Activated naive CD4-positive, alpha-beta T cell treated with anti-CD3 and anti-CD28 coated beads, Interleukin-2, amount 50 U/mL, for 72 hours (primary cell): ENCODE results near the gene CYP26A1. TPM values are rescaled to one million over a fixed set of nuclear protein-coding genes. Genes with fewer than 3 reads are reported as not detected.

ENCODE experiments used
- ATAC-seq, 2 donors: fragments of 150-1000 bp; cut with Tn5 transposase; 2 replicates each; pipeline ENCODE4 v1.10.0; 2021; ENCODE audit warnings: mild to moderate bottlenecking in 2 of 2, moderate library complexity in 2 of 2
- DNase-seq, 2 donors: peaks; one replicate each; pipeline ENCODE4 v3.0.0; 2021 to 2022; ENCODE audit warnings: low spot score in 2 of 2
- H3K27ac Mint-ChIP-seq, 2 donors: one replicate each; pipeline ENCODE4 v1.8.0; 2022; ENCODE audit warnings: mild to moderate bottlenecking in 2 of 2, mixed read lengths in 2 of 2
- H3K36me3 Mint-ChIP-seq, 2 donors: one replicate each; pipeline ENCODE4 v1.8.0; 2022; ENCODE audit warnings: mixed read lengths in 2 of 2
- H3K9me3 Mint-ChIP-seq, 2 donors: one replicate each; pipeline ENCODE4 v1.8.0; 2022; ENCODE audit warnings: mixed read lengths in 2 of 2
- total RNA-seq, 2 donors: library from RNA; stranded (reverse); gene quantifications; one replicate each; pipeline ENCODE4 v1.2.3, GENCODE V29; 2022

The CYP26A1 gene
- total RNA-seq, 2 donors from 2014 or later, result 0.43 TPM; not detected in 1

DNA sequence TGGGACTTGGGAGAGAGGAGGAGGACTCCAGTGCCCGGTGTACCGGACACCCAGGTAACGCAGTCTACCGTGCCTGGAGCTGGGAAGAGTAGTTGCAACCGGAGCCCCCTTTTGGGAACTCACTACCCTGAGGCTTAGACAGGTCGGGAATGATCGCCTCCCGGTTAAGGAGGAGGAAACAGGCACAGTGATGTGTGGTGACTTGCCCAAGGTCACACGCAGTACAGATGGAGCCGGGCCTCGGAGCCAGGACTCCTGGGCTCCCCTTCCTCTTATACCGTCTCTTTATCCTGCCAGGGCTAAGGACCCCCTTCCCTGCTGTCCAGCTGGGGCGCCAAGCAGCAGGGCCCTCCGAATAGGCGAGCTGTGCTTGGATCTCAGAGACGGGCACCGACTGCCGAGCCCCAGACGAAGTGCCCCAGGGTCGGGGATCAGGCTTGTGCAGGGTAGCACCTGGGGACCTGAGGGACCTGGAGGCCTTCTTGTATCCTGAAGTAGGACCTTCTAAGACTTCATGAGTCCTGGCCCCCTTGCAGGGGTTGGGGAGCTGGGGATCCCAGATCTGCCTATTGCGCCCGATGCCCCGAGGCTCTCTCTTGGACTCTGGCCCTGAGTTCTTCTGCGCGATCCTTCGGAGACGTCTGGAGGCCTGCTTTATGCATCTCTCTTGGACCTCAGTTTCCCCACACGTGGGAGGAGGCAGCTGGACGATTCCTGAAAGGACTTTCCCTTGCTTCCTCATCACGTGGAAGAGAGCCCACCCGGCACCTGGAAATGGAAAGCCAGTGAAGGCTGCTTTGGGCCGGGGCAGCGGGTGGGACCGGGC lies 767 bp upstream of the CYP26A1 start:
- DNase-seq, result peak in 1 of 2 donors; percentile 42
- Mint-ChIP-seq H3K9me3 (no peaks in the 10 kb centered on the region), H3K27ac (no peak overlapping the region), H3K36me3 (peaks cover 4 to 9% of the 10 kb centered on the region in 2 donors)
- ATAC-seq, result peak in 1 of 2 donors; percentile 28

DNA sequence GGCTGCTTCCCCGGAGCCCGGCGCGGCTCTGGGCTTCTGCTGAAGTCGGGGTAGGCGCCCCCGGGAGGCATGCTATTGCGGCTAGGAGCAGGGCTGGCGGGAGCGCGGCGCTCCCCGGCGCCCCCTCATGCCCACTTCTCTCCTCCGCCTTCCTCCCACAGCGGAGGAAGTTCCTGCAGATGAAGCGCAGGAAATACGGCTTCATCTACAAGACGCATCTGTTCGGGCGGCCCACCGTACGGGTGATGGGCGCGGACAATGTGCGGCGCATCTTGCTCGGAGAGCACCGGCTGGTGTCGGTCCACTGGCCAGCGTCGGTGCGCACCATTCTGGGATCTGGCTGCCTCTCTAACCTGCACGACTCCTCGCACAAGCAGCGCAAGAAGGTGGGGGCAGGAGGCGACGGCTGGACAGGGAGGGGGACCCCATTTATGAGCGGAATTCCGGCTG lies 479 bp downstream of the CYP26A1 start:
- DNase-seq (no peak), ATAC-seq (peak in 1 of 2 donors; percentile 2)
- Mint-ChIP-seq H3K36me3 (peaks cover 4 to 9% of the 10 kb centered on the region in 2 donors), H3K9me3 (no peaks in the 10 kb centered on the region), H3K27ac (no peak overlapping the region)

DNA sequence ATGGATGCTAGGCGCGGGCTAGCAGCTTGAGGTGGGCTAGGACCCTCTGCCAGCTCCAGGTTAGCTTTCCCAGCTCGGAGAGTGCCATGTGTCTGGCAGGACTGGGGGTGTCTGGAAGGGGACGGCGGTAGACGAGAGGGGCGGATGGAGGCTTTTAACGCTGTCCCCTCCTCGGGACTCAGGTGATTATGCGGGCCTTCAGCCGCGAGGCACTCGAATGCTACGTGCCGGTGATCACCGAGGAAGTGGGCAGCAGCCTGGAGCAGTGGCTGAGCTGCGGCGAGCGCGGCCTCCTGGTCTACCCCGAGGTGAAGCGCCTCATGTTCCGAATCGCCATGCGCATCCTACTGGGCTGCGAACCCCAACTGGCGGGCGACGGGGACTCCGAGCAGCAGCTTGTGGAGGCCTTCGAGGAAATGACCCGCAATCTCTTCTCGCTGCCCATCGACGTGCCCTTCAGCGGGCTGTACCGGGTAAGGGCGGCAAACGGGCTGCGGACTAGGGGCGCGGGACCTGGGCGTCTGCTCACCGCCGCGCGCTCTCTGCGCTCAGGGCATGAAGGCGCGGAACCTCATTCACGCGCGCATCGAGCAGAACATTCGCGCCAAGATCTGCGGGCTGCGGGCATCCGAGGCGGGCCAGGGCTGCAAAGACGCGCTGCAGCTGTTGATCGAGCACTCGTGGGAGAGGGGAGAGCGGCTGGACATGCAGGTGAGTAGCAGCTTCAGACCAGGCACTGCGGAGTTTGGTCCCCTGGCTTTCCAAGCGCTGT lies 1.1 kb downstream of the CYP26A1 start:
- Mint-ChIP-seq H3K36me3 (peaks cover 4 to 9% of the 10 kb centered on the region in 2 donors), H3K27ac (no peak overlapping the region), H3K9me3 (no peaks in the 10 kb centered on the region)
- DNase-seq (no peak), ATAC-seq (no peak)

DNA sequence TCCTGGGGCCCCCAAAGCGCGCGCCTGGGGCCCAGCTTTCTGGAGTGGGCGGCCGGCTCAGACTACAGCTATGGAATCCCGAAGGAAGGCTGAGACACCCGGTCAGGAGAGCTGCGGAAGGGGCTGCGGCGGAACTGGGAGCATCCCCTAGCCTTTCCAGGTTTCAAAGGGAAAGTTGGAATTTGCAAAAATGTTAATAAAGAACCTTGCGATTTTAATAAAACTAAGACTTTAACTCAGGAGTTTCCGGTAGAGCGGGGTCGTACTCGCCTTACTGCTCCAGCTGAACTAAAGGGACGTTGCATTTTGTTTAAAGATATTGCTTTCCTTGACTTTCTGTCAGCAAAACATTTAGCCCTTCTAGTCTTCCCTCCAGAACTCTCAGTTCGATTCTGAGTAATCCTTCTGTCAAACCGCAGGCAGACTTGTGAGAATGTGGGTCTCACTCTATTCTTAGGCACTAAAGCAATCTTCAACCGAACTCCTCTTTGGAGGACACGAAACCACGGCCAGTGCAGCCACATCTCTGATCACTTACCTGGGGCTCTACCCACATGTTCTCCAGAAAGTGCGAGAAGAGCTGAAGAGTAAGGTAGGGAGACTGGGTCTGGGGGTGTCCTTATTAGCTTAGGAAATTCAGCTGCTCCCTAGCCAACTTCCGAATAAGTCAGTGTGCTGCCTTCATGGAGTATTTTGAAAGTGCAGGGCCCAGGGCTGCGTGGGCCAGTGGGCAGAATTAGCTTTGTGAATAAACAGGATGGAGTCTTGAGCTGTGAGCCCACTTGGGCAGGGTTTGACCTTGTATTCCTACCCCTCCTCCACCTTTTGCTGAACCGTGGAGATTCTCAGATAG lies 1.9 kb downstream of the CYP26A1 start:
- H3K27ac Mint-ChIP-seq, result no peak overlapping the region
- peak; percentile 63 for ATAC-seq
- no peak for DNase-seq
- H3K36me3 Mint-ChIP-seq, result peaks cover 4 to 9% of the 10 kb centered on the region in 2 donors
- no peaks in the 10 kb centered on the region for H3K9me3 Mint-ChIP-seq

DNA sequence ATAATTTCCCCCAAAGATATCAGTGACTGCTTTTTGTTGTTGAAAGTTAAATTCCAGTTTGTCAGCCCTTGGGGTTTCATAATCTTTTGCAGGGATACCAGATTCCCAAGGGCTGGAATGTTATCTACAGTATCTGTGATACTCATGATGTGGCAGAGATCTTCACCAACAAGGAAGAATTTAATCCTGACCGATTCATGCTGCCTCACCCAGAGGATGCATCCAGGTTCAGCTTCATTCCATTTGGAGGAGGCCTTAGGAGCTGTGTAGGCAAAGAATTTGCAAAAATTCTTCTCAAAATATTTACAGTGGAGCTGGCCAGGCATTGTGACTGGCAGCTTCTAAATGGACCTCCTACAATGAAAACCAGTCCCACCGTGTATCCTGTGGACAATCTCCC lies 3.2 kb downstream of the CYP26A1 start:
- Mint-ChIP-seq H3K9me3 (no peaks in the 10 kb centered on the region), H3K27ac (no peak overlapping the region), H3K36me3 (peaks cover 4 to 9% of the 10 kb centered on the region in 2 donors)
- no peak for ATAC-seq
- no peak for DNase-seq

DNA sequence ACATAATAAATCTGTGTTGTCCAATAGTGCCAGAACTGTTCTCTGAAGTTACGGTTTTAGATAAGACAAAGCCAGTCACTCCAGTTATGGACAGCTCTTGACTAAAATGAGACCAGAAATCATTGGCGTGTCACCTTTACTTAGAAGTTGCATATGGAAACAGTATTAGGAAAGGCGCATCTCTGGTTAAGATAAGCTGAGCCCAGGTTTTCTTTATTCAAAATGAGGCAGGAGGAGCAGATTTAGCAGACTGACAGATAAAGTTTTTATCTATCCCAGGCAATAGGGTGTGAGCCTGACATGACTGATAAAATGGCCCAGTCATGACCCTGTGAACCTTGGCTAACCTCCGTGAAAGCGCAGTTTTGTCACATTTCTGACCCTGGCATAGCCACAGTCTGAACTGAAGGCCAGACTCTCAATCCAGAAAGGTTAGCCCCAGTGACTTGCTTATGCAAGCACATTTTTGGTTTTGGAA lies 4.2 kb downstream of the CYP26A1 start:
- ATAC-seq, result no peak

DNA sequence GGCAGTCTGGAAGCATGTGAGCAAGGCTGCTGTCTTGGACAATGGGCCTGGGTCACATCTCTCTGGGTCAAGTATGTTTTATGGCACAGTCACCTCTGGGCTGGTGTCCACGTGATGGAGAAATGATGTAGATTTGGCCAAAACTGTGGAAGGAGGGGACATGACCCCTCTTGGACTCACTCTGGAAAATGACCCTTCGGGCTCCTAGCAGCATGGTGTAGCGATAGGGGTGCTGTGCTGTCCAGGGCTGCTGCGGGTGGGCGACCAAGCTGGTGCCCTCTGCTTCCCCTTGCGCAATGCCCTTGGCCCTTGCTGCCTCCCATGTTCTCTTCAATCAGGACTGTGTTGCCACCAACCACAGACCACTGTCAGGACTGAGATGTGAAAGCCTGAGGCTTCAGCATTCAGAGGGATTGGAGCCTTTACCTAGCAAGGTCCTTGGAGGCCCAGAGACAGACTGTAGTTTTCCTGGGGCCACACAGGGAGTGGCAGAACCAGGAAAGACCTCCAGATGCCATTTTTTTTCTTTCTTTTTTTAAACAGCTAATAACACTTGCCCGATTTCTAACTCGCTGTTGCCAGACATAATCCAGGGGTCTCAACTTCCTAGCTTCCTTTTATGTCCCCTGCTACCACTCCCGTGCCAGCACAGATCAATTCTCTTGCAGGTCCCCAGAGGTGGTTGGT lies 6.1 kb downstream of the CYP26A1 start:
- H3K27ac Mint-ChIP-seq, result no peak overlapping the region
- DNase-seq (no peak), ATAC-seq (no peak)
- no peaks in the 10 kb centered on the region for H3K36me3 Mint-ChIP-seq
- H3K9me3 Mint-ChIP-seq, result no peaks in the 10 kb centered on the region

More for the DNA sequence above, 4.2 kb downstream of the CYP26A1 start:
- H3K36me3 Mint-ChIP-seq, result peaks cover 4% of the 10 kb centered on the region in 2 donors
- H3K9me3 Mint-ChIP-seq, result no peaks in the 10 kb centered on the region
- no peak overlapping the region for H3K27ac Mint-ChIP-seq
- no peak for DNase-seq

DNA sequence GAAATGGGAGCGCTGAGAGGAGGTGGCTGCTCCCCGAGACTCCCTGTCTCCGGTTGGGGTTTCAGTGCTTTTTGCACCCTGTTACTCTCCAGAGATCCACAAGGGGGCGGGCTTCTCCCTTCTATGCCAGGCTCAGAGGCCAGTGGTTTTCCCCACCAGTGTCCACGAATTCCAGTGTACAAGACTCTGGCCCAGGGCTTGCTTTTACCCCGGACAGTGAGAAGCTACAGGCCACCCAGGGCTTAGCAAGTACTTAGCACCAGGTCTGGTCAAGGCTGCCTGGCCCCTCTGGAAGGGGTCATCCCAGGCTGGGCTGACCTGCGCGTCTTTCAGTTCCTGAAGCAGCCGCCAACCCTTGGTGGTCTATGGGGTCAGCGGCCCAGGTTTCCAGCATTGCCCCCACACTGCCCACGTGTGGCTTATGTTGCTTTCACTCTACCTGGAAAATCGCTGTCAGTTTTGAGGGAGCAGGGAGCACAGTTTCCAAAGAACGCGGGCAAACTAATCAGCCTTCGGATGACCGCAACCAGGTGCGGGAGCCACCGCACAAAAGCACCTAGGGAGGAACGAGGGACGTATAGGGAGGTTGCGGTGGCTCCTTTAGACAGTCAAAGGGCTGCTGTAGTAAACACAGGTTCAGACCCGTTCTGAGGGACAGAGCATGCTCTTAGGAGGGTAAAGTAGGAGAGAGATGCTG lies 6.8 kb downstream of the CYP26A1 start:
- ATAC-seq, result peak; percentile 61
- Mint-ChIP-seq H3K9me3 (no peaks in the 10 kb centered on the region), H3K27ac (no peak overlapping the region), H3K36me3 (no peaks in the 10 kb centered on the region)
- DNase-seq, result peak in 1 of 2 donors; percentile 64

DNA sequence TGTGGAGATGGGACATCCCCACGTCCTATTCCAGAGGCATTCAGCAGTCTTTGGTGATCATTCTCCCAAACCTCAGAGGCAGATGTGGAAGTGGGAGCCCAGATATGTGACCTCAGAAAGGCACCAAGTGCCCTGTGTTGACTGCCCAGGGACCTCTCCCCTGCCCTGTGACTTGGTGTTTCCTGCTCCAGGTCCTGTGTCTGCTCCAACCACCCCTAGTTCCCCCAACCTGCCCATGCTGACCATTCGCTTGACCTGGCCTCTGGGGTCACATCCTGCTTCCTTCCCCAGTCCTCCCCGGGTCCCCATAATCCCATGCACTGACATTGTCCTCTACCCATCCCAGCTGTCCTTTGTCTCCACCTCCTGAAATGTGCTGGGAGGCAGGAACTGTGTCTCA lies 7.6 kb downstream of the CYP26A1 start:
- DNase-seq, result no peak
- H3K36me3 Mint-ChIP-seq, result no peaks in the 10 kb centered on the region

DNA sequence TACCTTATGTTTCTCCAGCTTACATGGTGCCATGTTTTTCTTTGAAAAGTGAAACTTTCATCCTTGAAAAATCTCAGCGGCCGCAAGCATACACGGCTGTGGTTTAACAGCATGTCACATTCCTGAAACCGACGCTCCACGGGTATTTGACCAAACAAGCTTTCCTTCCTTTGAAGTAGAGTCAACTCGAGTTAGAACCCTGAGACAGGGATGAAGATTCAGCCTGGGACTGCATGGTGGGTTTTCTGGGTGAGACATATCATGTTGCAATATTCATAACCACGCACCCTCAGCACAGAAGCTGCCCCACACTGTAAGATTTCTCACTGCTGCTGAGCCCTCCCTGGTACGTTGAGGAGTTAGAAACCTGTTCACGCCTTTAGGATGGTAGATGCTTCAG lies 8.1 kb downstream of the CYP26A1 start:
- Mint-ChIP-seq H3K27ac (no peak overlapping the region), H3K9me3 (no peaks in the 10 kb centered on the region), H3K36me3 (no peaks in the 10 kb centered on the region)
- ATAC-seq, result no peak
- no peak for DNase-seq

More for the DNA sequence above, 7.6 kb downstream of the CYP26A1 start:
- no peak for ATAC-seq
- no peaks in the 10 kb centered on the region for H3K9me3 Mint-ChIP-seq
- no peak overlapping the region for H3K27ac Mint-ChIP-seq

DNA sequence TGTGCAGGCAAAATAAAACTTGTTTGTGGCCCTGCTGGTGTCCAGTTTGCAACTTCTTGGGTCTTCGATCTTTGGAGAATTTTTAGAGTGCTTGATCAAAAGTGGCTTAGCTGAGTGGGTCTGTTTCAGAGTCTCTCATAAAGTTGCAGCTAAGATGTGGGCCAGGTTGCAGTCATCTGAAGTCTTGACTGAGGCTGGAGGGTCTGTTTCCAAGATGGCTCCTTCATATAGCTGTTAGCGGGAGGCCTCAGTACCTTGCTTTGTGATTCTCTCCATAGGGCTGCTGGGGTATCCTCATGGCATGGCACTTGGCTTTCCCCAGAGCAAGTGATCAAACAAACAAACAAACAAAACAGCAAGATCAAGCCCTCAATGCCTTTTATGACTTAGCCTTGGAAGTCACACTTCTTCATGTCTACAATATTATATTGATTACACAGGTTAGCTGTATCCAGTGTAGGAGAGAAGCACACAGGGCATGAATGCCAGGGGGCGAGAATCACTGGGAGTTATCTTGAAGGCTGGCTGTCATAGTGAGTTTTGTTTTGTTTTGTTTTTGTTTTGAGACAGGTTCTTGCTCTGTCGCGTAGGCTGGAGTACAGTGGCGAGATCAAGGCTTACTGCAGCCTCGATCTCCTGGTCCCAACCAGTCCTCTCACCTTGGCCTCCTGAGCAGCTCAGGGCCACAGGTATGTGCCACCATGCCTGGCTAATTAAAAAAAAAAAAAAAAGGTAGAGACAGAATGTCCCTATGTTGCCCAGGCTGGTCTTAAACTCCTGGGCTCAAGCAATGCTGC lies 10.2 kb downstream of the CYP26A1 start:
- Mint-ChIP-seq H3K9me3 (no peaks in the 10 kb centered on the region), H3K36me3 (no peaks in the 10 kb centered on the region), H3K27ac (no peak overlapping the region)
- DNase-seq (no peak), ATAC-seq (no peak)

DNA sequence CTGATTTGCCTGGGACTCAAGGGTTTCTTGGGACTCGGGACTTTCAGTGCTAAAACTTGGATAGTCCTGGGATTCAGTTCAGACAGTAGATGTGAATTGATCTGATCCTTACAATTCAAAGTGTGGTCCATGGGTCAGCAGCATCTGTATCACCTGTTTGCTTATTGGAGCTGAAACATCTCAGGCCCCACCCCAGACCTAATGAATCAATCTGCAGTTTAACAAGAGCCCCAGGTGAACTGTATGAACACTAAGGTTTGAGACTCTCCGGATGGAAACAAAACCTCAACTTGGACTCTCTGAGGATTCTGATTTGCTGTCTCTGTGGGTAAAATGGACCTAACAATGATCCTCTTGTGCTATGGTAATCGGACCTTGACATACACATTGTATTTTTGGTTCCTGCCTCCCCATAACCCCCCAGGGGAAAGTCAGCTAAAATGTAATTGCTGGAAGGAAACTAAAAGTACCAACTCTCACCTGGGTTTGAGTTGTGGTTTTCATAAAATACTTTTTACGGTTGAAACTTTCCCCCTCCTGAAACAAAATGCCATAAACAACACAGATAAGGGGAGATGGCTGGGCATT lies 11.7 kb downstream of the CYP26A1 start:
- ATAC-seq (no peak), DNase-seq (no peak)
- H3K27ac Mint-ChIP-seq, result no peak overlapping the region
- no peaks in the 10 kb centered on the region for H3K9me3 Mint-ChIP-seq
- no peaks in the 10 kb centered on the region for H3K36me3 Mint-ChIP-seq

DNA sequence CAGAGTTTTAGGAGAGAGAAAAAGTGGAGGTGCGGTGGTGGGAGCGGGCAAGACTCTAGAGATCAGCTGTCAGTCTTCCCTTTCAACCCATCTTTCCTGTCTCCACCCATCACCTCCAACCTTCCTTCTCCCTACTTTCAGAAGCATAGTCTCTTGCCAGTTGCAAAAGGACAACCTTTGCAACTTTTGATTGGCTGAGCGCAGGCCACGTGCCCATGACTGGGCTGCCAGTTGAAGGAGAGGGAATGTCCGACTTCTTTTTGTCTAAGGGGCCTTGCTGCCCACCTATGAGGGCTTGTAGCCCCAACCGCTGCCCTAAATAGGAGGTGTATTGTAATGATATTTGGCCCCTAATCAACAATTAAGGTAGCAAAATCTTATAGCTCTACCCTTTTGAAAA lies 12.6 kb downstream of the CYP26A1 start:
- DNase-seq (no peak), ATAC-seq (no peak)
- no peaks in the 10 kb centered on the region for H3K9me3 Mint-ChIP-seq
- no peaks in the 10 kb centered on the region for H3K36me3 Mint-ChIP-seq
- H3K27ac Mint-ChIP-seq, result no peak overlapping the region

DNA sequence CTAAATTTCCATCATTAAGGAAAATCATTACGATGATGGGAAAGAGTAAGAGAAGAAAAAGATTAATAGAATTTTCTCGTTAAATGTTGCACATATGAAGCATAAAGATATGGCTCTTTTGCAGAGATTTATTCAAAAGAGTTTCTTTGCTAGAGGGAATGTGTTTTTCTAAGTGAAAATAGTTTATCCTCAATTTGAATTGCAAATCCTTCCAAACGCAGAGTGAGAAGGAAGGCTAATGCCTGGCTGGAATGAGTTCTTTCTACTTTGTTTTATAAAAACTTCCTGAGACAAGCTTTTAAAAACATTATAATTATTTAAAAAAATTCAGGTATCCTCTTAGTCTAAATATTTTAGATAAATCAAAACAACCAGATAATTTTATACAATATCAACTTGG lies 14.2 kb downstream of the CYP26A1 start:
- ATAC-seq (no peak), DNase-seq (no peak)
- no peaks in the 10 kb centered on the region for H3K9me3 Mint-ChIP-seq
- no peak overlapping the region for H3K27ac Mint-ChIP-seq
- no peaks in the 10 kb centered on the region for H3K36me3 Mint-ChIP-seq

DNA sequence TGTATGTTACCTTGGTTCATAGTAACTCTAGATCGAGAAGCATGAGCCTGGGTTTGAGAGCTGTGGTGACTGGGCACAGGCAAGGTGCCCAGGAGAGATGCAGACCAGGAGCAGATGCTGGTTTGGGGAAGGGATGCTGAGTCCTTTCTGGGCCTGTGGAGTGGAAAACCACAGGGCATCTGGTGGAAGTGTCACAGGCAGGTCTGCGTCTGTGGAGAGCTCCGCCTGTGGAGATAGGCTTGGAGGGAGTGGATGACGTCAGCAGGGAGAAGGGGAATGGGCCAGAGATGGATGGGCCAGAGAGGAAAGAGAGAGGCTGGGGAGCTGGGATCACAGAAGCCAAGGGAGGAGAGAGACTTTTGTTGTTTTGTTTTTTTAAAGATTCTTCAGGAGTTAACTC lies 14.8 kb downstream of the CYP26A1 start:
- Mint-ChIP-seq H3K9me3 (no peaks in the 10 kb centered on the region), H3K36me3 (no peaks in the 10 kb centered on the region), H3K27ac (peak overlapping the region in 1 of 2 donors; percentile 8)
- ATAC-seq (no peak), DNase-seq (no peak)
